Middle frontal gyrus (tissue), 1 donor: Measurements from ENCODE around the gene CCNJ.

Source experiments
- DNase-seq: peaks from one replicate; pipeline ENCODE4 v3.0.0-alpha.2; 2015; ENCODE audit warnings: low spot score; ENCODE audit errors: extremely low spot score

Gene CCNJ

GRCh38 chr10:96053985-96054384 is 10.6 kb downstream of the CCNJ start:
- DNase-seq, result no peak

DNA sequence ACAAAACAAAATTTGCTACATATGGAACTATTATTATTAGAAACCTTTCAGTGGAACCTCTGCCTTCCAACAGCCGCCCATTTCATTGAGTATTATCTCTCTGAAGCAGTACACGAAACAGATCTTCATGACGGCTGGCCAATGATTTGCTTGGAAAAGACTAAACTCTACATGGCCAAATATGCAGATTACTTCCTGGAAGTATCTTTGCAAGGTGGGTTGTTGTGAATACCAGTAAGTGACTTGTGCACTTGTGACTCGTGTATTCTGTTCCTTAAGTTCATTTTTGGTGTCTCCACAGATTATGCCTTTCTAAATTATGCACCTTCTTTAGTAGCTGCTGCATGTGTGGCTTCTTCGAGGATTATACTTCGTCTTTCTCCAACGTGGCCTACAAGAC is 13.4 kb downstream of the CCNJ start:
- DNase-seq, result no peak

DNA sequence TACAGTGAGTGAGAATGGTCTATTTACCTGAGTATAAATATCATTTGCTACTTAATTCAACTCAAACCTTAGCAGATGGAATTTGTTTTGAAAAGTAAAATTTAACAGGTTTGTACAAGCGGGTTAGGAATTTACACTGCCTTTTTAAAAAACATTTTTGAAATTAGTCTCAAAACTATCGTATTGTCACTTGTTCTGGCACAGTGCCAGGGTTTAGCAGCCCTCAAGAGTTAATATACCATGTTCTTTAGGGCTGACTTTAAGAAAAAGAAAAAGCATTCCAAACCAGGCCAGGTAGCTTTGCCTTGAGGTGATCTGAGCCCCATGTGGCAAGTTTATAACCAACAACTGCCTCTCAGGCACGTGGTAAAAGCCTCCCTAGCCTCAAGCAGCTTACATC is 17.8 kb downstream of the CCNJ start:
- no peak for DNase-seq

DNA sequence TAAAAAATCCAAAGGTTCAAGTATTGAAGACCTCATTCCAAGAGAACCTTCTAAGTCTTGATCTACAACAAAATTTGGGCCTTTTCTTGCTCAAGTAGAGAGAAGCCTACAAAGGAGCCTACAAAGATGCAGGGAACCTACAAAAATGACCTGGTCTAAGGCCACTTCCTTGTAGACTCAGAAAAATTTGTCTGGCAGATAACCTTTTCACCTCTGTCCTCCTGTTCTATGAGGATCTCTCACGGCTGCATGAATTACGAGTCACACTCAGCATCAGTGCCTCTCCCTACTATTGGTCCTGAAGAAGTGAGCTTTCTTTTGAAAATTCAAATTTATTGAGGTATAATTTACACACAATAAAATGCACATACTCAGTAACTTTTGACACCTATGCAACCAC is 29.3 kb downstream of the CCNJ start:
- DNase-seq, result no peak

DNA sequence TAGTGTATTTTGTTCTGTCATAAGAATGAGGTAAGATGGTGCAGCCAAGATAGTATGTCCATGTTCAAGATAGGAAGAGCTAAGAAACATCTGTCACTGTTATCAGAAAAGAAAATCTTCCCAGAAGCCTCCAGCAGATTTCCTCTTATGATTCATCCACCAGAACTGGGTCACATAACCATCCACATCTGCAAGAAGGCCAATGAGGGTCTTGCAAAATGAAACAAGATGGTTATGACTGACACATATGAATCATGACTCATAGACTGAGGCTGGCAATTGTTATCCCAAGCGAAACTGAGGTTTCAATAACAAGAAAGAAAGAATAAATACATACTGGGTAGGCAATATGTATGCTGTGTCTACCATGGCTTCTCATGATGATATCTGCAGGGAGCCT is 30.3 kb downstream of the CCNJ start:
- no peak for DNase-seq

GRCh38 chr10:96074776-96075175 is 31.4 kb downstream of the CCNJ start:
- DNase-seq, result no peak

- DNase-seq, result no peak
Observed at GRCh38 chr10:96075977-96076376, 32.6 kb downstream of the CCNJ start.

- no peak for DNase-seq
Observed at GRCh38 chr10:96077156-96077555, 33.8 kb downstream of the CCNJ start.

- no peak for DNase-seq
Observed at GRCh38 chr10:96082153-96082552, 38.8 kb downstream of the CCNJ start.

DNA sequence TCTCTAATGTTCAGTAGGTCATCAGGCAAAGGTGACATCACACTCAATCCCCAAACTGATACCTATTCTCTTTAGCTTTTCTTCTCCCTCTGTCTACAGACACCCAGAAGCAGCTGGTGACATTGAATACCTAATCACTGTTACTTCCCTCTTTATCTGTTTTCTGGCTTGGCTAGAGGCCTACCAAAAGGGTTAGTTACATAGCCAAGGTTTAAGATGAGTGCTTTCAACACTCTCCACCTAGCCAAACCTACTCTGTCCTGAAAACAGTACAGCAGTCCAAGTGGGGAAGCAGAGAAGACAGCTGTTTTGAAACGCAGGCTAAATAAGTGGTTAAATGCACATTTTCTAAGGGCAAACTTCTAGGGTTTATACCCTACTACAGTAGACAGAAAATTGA is 39.4 kb downstream of the CCNJ start:
- DNase-seq, result no peak

DNA sequence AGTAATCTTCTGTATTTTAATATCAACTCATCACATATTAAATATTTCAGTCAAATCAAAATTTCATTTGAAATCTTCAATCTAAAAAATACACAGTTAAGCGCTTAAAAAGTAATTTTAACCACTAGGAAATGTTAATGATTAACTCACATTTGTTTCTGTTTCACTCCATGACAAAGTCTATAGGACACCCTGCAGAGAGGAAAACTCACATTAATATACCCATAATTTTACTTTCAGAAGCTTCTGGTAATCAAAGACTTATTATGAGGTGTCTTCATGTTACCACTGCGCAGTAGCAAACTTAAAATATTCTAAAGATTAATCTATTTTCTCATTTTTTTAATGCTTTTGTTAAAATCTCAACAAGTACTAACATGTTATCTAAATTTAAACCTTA is 45.7 kb downstream of the CCNJ start:
- no peak for DNase-seq

DNA sequence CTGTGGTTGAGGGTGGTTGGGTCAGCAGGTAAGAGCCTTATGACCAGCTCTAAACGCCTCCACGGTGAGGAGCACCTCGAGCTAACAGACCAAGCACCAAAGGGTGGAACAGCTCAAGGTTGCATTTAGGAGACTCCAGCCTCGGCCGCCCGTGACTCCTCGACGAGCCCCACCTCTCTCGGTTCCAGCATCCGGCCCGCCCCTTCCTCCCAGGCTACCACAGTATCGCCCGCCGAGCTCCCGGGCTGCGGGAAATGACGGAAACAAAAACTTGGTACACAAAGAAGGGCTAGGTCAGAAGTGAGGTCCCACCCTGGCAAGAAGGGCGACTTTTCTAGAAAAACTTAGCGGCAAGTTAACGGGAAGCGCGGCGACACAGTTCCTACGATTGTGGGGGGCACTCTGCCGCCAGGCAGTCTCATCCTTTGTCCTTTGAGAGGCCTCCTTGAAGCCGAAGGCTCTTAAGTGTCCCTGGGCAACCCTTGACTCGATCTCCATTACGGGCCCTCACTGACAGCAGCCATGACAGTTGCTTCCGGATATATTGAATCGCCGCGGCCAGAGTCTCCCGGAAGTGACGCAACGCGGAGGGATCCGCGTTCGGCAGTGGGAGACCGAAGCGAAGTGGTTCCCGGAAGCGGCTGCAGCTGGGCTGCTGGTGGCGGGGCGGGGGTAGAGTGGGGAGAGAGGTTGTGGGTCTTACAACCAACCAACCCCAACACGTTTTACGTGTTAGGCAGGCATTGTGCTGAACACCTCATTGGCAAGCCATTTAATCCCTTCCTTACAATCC is 46.5 kb downstream of the CCNJ start:
- peak; percentile 92 for DNase-seq

DNA sequence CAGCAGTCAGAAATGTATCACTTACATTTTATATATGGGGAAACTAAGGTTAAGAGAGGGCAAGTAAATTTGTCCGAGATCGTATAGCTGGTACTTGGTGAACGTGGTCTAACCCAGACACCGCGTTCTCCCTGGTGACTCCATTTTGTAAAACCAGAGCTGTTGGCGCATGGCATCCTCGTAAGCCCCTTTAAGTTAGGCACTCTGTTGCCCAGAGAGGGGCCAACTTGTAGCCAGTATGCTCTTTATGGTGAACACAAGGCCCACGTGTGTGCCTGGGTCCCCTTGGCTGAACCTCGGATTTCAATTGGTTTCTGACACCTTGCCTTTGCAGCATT is 47.0 kb downstream of the CCNJ start:
- DNase-seq, result no peak

GRCh38 chr10:96092999-96093767 is 49.8 kb downstream of the CCNJ start:
- no peak for DNase-seq

DNA sequence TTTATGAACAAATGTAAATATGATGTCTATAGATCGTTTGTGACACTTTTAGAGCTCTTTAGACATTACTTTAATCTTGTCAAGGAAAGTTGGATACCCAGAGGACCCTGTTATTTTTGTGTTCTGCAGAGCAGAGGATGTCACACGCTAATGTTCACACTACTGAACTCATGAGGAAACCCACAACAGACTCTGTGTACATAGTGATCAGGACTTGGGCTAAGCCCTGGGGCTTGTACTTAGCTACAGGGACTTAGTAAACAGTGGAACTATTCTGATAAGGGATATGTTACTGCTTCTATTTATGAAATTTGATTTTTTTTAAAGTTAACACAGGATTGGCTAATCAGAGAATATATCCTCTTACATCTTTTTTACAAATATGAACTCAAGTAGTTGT is 50.6 kb downstream of the CCNJ start:
- DNase-seq, result no peak

DNA sequence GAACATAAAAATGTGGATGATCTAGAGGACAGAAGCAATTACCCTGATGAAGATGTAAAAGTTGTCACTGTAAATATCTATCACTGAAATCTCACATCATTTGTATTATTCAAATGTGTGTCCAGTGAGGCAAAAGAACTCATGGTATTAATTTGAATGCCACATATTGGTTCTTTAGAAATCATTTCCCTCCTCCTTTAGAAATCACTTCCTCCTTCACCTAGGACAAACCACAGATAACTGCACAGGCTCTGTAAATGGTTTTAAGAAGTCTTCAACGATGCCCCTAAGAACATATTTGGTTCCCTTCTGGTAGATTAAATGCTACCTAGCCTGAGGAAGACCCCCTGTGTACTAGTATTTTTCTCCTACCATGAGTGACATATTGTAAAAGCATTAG is 53.6 kb downstream of the CCNJ start:
- DNase-seq, result no peak

DNA sequence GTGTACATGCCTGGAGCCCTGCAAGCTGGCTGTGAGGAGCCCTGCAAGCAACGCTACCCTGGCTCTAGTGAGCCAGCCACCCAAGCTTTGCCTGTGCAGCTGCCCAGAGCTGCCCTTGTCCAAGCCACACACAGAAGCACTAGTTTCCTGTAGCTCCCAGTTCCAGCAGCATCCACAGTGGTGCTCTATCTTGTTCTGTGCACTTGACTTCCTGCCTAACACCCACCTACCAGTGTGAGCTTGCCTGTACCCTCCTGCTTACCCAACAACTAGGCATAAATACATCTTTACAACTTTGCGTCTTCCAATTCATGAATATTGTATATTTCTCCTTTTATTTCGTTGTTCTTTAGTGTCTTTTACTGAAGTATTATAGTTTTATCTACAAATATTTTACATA is 54.5 kb downstream of the CCNJ start:
- DNase-seq, result no peak

DNA sequence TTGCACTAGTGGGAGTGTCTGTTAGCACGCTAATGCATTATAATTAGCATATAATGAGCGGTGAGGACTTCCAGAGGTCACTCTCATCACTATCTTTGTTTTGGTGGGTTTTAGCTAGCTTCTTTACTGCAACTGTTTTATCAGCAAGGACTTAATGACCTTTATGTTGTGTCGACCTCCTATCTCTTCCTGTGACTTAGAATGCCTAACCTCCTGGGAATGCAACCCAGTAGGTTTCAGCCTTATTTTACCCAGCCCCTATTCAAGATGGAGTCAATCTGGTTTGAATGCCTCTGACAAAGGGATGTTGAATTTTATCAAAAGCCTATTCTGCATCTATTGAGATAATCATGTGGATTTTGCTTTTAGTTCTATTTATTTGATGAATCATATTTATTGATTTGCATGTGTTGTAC is 64.2 kb downstream of the CCNJ start:
- DNase-seq, result no peak
